Kidney epithelial cell (primary cell): ENCODE data around the gene AIF1L. TPM values are rescaled to one million over a fixed set of nuclear protein-coding genes. Genes with fewer than 3 reads are reported as not detected.
"Not testable (repeated sequence)": the region's sequence is repeated elsewhere in the genome, so short reads cannot be mapped to it uniquely, and the experiment has no call there.

Source experiments
- DNase-seq: peaks from one replicate; pipeline ENCODE4 v3.0.0-alpha.2; 2010; ENCODE audit warnings: low read depth
- H3K27me3 ChIP-seq: 2 replicates; pipeline ENCODE4 v1.6.0; 2011; ENCODE audit warnings: low read length; ENCODE audit not compliant: control insufficient read depth, insufficient read depth
- H3K36me3 ChIP-seq: 2 replicates; pipeline ENCODE4 v1.5.1; 2011; ENCODE audit warnings: low read length; ENCODE audit not compliant: control insufficient read depth, insufficient read depth
- H3K4me3 ChIP-seq: 2 replicates; pipeline ENCODE4 v1.5.1; 2011; ENCODE audit warnings: low read depth, mild to moderate bottlenecking, control low read depth, low read length
- total RNA-seq: library from RNA; depleted of rRNA; stranded (reverse); fragments of >200 nt; gene quantifications from 2 replicates; pipeline ENCODE4 v1.2.3, GENCODE V29; 2015
- TF ChIP-seq, protein P1 (sequence below): IDR thresholded peaks from 2 replicates; pipeline ENCODE4 v1.5.1; 2011; ENCODE audit warnings: mild to moderate bottlenecking, moderate library complexity, low read length, control low read depth, inconsistent platforms; ENCODE audit not compliant: insufficient read depth, poor library complexity, severe bottlenecking

Gene AIF1L
- total RNA-seq, 1 donor from 2014 or later = 58.4 TPM

DNA sequence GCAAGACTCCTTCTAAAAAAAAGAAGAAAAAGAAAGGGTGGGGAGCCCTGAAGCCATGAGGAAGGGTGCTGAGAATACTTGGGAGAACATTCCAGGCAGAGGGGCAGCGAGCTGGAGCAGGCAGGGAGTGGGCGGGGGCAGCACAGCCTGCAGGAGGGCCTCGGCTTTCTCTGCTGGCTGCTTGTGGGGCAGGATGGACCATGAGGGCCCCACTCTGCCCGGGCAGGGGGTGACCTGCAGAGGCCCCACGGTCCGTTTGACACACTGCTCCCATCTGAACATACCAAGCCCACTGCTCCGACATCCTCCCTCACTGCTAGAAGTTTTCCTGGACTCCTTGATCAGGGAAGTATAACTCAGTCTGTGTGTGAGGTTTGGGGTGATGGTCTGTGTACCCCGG lies 17.3 kb downstream of the AIF1L start:
- DNase-seq = no peak
- TF ChIP-seq, protein P1, sequence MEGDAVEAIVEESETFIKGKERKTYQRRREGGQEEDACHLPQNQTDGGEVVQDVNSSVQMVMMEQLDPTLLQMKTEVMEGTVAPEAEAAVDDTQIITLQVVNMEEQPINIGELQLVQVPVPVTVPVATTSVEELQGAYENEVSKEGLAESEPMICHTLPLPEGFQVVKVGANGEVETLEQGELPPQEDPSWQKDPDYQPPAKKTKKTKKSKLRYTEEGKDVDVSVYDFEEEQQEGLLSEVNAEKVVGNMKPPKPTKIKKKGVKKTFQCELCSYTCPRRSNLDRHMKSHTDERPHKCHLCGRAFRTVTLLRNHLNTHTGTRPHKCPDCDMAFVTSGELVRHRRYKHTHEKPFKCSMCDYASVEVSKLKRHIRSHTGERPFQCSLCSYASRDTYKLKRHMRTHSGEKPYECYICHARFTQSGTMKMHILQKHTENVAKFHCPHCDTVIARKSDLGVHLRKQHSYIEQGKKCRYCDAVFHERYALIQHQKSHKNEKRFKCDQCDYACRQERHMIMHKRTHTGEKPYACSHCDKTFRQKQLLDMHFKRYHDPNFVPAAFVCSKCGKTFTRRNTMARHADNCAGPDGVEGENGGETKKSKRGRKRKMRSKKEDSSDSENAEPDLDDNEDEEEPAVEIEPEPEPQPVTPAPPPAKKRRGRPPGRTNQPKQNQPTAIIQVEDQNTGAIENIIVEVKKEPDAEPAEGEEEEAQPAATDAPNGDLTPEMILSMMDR = no peak
- Histone ChIP-seq H3K27me3 (no peaks in the 10 kb centered on the region), H3K4me3 (no peak overlapping the region), H3K36me3 (no peaks in the 10 kb centered on the region)

- TF ChIP-seq, protein P1 = no peak
- Histone ChIP-seq H3K4me3 (no peak overlapping the region), H3K36me3 (no peaks in the 10 kb centered on the region), H3K27me3 (no peaks in the 10 kb centered on the region)
- DNase-seq = no peak
Observed at GRCh38 chr9:131114084-131114535, 17.8 kb downstream of the AIF1L start.

DNA sequence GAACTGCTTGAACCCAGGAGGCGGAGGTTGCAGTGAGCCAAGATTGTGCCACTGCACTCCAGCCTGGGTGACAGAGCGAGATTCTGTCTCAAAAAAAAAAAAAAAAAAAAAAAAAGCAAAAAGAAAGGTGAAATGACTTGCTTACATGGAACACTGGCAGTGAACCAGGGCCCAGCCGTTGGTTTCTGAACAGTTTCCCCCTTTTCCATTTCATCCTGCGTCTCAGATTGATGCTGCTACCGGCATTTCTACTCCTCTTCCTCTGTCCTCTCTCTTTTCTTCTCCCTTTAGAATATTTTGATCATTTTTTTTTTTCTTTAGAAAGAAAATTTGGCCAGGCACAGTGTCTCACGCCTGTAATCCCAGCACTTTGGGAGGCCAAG lies 19.0 kb downstream of the AIF1L start:
- not testable (repeated sequence) for H3K4me3 ChIP-seq, DNase-seq, H3K27me3 ChIP-seq, H3K36me3 ChIP-seq

- no peak for DNase-seq
- TF ChIP-seq, protein P1 = no peak
- no peaks in the 10 kb centered on the region for H3K27me3 ChIP-seq
- no peaks in the 10 kb centered on the region for H3K36me3 ChIP-seq
- H3K4me3 ChIP-seq = no peak overlapping the region
Observed at GRCh38 chr9:131116281-131117120, 20.2 kb downstream of the AIF1L start.

GRCh38 chr9:131117121-131117761 lies 20.9 kb downstream of the AIF1L start:
- H3K36me3 ChIP-seq = no peaks in the 10 kb centered on the region
- no peaks in the 10 kb centered on the region for H3K27me3 ChIP-seq
- TF ChIP-seq, protein P1 = no peak
- no peak for DNase-seq
- H3K4me3 ChIP-seq = no peak overlapping the region

GRCh38 chr9:131117762-131118145 lies 21.4 kb downstream of the AIF1L start:
- TF ChIP-seq, protein P1 = no peak
- DNase-seq = no peak
- H3K36me3 ChIP-seq = no peaks in the 10 kb centered on the region

More at GRCh38 chr9:131117762-131118145, 21.4 kb downstream of the AIF1L start:
- Histone ChIP-seq H3K27me3 (no peaks in the 10 kb centered on the region), H3K4me3 (no peak overlapping the region)
